Stimulated activated CD4-positive, alpha-beta T cell treated with anti-CD3 and anti-CD28 coated beads, Interleukin-1b, Interleukin-23, amount 100 ng/mL, for 24 hours (primary cell): ENCODE data around the gene VAMP2.

Experiments
- DNase-seq, 4 experiments: peaks; one replicate each; pipeline ENCODE4 v3.0.0-alpha.2; 2020; ENCODE audit warnings: low read depth in 4 of 4, low spot score in 1 of 4

Gene VAMP2

DNA sequence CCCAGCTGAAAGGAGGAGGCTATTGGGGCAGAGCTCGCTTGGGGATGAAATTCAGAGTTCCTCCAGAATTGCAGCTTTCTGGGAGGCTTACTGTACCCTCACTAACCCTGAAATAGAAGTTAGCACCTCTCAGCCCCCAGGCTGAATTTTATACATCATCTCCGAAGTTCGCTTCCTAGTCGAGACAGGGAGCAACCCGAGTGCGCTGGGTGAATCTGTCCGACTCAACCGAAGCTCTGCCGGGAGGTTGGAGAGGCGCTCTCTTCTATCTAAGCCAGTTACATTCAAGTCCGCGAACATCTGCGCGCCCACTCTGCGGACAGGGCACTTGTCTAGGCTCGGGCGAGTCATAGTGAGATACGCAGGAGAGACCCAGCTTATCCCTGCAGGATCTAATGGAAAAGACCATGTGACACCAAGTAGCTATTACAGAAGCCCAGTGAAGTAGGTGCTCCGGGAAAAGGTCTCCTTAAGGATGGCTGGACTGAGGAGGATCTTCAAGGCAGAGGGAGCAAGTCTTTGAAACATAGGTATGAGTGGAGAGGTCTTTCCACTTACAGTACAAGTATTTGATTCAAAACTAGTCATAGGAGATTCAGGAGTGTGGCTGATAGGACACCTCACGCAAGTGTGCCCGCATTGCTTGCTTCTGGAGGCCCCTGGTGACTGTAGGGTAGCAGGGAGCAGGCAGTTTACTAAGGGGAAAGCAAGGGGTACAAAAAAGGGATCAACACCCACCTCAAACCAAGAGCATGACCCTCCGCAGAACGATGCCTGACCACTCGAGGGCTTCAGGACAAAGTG, 38.2 kb downstream of the VAMP2 start:
- DNase-seq = peak in 1 of 4 experiments; percentile 24

DNA sequence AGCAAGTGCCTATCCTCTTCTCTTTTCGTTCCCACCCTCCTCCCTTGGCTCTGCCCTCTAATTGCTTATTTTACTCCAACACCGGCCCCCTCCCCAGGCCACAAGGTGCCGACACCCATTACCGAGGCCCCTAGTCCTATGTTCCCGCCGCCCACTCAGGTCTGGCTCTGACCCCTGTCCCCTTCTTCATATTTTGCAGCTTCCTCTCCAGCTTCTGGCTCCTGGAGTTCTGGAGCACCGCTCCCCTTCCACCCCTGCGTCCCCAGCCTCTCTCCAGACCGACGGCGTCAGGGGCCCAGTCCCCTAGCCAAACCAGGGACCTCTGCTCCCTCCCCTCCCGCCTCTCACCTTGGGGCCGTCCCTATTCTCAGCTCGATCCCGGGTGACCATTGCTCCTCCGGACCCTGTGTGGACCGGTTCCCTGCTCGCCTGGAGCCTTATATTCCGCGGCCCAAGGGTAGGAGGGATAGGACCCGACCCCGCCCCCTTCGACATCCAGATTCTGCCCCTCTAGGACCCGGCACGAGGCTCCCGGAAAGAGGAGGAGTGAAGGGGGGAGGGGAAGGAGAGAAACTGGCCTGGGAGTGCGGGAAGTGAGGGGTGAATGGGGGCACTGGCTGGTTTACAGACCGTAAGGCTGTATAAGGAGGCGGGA, 38.9 kb downstream of the VAMP2 start, which contains the start of gene HES7:
Gene HES7, minus strand, starts transcription at position 412 of the 655 bp plus-strand sequence. Its CDS starts 22 bp downstream, at position 390.
- DNase-seq = no peak

DNA sequence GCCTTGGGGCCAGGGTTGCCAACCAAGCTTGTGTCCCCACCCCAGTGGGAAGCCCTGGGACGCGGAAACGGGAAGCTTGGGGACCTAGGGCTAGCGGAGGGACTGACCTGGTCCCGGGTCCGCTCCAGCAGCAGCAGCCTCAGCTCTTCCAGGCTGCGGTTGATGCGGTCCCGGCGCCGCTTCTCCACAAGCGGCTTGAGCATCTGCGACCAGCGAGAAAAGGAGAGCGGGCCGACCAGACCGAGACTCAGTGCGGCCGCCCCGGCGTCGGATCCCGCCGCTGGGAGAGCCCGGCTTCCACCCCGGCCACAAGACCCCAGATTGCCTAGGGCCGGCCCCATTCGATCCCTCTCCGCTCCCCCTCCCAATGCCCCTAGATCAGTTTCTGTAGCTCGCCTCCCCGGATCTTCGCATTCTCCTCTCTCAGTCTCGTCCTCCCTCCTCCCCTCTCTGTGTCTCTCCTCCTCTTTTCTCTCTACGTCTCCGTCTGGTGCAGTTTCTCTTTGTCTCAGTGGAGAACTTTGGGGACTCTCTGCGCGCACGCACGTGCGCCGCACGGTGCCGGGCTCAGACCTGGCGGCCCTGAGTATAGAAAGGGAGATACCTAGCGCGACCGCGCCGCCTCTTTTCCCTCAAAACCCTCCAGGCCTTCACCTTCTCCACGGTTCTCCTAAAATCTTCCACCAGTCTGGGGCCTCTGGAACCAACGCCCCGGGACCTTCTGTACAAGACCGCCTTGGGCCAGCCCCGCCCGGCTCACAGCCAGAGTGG, 39.6 kb downstream of the VAMP2 start:
- DNase-seq = peak in 2 of 4 experiments; percentile 27 to 30

DNA sequence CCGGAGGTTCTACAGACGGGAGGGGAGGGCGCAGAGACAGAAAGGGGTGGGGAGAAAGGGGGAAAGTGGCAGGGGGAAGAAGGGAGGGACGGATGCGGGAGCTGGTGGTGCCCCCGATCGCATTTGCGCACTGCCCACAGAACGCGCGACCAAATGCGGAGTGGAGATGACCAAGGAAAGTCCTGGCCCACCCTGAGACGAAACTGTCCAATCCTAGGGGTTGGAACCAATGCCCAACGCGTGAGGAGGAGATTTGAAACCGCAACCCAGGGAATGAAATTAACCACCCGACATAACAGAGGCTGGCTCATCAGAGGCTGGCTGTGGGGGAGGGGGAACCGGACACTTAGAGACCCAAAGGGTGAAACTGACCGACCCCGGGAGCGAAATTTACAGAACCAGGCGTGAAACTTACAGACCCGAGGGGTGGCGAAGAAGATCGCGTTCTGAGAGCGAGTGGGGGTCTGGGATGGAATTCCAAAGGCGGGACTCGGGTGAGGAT, 40.3 kb downstream of the VAMP2 start:
- peak in 1 of 4 experiments; percentile 21 for DNase-seq

DNA sequence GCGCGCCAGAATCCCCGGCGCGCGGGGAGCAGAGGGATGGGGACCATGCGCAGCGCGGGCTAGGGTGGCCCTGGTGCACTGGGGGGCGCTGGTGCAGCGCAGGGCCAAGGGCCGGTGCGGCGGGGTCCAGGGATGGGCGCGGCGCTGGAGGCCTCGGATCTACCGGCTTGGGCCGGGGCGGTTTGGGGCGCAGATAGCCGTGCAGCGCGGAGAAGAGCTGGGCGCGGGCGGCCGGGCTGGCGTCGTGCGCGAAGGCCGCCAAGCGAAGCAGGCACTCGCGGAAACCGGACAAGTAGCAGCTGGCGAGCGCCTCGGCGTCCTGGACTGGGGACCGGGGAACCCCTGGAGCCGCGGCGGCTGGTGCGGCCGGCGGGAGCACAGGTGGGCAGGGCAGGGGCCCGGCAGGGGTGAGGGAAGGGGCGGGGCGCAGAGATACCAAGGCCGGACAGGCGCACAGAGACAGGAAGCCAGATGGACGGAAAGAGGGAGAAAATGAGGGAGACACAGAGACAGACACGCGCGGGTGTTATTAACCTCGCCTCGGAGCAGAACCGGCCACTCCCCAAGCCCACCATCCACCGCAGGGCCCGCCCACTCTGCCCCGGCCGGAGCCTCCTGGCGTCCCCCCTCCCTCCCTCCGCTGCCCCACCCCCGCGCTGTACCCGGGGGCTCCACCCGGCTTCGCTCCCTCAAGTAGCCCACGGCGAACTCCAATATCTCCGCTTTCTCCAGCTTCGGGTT, 40.9 kb downstream of the VAMP2 start:
- DNase-seq = peak in 3 of 4 experiments; percentile 15 to 64 (median 22)

DNA sequence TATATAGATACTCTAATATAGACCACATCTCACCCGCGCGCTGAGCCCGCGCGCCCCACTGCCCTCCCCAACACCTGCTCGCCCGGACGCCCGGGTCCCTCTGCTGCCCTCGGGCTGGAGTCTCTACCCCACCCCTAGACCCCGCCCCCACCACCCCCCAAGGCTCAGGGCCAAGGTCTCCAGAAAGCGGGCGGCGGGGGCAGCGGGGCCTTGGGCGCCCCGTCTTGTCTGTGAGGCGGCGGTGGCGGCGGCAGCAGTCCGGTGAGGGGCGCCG, 41.4 kb downstream of the VAMP2 start:
- no peak for DNase-seq

DNA sequence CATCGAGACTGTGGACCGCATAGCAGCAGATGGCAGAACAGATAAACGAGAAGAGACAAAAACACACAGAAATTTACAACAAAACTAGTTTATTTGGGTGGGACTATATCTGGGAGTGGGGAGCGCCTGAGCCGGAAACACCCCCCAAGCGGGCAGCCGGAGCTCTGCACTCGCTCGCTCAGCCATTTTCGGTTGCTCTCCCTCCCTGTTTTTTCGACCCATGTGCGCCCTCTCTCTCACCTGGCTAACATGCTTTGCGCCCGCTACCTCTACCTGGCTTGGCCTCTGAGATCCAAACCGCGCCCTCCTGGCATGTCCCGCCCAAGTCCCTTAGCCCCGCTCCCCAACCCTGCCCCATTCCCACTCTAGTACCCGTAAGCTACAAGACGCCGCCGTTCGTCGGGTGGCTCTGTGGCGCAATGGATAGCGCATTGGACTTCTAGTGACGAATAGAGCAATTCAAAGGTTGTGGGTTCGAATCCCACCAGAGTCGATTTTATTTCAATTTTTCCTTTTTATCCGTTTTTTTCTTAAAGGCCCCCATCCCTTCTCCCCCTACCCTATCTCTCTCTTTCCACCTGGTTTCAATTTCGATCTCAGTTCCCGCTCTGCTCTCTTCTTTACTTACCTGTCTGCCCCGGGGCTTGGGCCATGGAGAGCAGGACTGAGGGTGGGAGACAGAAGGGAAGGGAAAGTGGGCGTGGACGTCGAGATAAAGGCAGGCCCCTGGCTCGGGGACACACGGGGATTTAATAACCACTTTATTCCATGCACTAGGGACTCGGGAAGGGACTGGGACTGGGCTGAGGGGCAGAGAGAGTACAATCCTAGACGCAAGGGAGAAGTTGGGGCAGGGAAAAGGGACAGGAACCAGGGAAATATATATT, 42.0 kb downstream of the VAMP2 start:
- DNase-seq = peak in 3 of 4 experiments; percentile 69 to 83 (median 75)

DNA sequence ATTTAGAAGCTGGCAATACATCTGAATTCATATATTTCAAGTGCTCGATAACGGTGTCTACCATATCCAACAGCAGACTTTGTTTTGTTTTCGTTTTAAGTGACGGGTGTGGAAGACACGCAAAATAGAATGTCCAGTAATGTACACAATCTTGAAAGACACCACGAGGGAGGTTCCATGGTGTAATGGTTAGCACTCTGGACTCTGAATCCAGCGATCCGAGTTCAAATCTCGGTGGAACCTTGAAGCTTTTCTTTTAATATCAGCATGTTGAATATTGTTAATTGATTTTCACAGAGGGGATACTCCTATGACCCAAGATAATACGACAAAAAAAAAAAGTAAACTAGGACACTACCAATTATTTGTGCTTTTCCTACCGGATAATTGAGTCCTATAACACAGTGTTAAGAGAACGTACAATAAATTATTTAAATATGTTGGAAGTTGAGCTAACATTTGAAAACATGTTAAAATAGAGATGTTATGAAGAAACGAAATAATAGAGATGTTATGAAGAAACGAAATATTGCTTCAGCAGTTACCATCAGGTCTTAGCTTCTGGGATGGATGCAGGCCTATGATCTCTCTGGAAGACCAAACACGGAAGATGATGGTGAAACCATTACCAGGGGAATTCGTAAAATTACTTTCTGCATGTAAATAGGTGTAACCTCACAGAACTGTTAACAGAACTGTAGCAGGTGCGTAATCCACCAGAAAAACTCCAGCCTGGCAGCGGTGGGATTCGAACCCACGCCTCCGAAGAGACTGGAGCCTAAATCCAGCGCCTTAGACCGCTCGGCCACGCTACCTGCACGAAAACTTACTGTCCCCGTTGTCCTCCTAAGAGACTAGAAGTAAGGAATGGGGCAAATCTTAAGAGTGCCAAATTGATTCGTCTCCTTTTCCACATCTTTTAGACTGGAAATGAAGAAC, 42.9 kb downstream of the VAMP2 start:
- DNase-seq = peak; percentile 69 to 93 (median 86)

DNA sequence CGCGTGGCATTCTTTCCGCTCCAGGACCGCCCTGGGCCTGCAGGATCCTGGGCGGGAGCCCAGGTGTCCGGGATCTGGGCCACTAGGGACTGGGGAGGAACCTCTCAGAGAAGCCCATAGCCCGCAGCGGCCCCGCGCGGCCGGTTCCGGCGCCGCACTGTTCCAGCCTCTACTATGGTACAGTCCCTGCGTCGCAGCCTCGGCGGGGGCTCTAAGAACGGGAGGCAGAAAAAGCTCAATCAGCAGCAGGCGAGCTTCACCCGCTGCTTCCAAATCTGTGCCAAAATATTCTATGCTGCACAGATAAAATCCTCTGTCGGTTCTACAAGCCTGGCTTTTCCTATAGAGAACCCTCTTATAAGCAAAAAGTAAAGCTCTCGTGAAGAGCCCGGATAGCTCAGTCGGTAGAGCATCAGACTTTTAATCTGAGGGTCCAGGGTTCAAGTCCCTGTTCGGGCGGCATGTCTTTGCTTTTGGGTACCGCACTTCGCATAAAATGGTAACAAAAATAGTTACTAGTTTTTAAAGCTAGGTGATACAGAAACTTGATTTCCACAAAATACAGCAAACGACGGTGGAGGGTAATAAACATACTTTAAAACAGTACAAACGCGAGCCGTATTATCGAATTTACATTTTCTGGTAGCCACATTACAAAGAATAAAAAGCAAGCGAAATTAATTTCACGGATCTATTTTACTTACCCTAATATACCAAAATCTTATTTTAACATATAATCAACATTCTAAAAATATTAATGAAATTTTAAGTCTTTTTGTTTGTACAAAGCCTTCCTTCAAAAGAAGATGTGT, 43.8 kb downstream of the VAMP2 start:
- peak in 3 of 4 experiments; percentile 68 to 82 (median 75) for DNase-seq

DNA sequence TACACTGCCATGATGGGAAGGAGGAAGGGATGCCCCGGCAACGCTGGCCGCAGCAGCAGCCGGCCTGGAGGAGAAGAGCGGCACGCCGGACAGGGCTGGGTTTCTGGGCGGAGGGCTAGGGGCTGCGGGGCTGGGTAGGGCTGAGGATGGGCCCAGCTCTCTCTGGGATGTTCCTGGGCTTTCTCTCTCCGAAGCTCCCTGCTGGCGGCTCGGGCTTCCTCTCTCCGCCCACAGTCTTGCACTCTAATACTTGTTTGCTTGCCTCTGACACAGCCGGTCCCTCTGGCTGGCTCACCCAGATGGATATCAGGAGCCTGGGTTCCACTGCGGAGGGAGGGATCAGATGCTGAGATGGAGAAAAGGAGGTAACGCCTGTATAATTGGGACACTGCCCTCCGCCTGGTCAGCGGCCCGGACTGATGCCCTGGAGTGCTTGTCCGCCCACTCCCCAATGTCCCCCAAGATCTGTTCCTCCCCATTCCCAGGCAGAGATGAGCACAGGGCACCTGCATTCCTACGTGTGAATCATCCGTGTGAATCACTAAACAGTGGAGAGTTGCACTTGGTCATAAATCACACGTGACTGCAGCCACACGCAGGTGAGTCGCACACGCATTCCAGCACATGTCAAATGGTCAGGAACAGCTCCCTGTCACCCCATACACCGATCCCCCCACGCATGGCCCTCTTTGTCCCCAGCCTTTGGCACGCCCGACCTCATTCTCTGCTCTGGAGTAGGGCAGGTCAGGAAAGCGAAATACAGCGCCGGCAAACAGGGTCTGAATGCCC, 44.6 kb downstream of the VAMP2 start, which contains the start of gene ALOXE3:
Gene ALOXE3, minus strand, starts transcription at position 535 of the 789 bp plus-strand sequence. Its CDS starts 524 bp downstream, at position 11.
- DNase-seq = peak in 1 of 4 experiments; percentile 16

DNA sequence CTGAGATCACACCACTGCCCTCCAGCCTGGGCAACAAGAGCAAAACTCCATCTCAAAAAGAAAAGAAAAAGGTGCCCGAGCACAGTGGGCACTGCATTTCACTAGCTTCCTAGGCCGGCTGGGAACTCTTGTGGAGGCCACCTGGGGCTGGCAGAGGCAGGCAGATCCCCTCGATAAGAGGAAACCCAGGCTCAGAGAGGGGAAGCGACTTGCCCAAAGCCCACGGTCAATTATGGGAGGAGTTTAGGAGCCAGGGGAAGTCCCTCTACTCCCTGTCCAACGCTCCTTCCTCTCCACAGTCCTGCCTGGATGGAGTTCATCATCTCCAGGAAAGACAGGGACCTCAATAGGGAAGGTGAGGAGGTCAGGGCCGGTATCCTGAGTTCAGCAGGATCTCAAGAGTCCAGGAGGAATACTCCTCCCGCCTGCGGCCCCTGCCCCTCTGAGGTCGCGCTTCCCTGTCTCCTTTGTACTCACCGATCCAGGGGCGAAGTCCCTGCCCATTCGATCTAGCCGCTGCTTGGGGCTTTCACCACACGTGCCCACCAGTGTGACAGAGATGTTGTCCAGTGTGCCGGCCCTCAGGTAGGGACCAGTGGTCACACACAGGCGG, 45.3 kb downstream of the VAMP2 start:
- no peak for DNase-seq

DNA sequence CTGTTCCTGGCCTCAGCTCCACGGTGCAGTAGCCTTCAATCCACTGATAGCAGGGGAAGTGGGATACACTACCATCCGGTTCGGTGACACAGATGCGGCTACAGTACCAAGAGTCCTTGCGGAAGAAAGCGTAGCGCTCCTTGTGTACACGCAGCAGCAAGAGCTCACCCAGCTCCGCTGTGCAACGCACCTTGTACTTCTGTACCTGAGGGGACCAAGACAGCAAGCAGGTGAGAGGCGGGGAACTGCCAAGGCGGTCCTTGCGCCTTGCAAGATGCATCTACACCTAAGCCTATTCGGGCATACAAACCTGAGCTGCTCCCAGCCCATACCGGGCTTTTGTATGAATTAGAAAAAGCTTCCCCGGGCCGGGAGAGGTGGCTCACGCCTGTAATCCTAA, 46.0 kb downstream of the VAMP2 start:
- DNase-seq = no peak

DNA sequence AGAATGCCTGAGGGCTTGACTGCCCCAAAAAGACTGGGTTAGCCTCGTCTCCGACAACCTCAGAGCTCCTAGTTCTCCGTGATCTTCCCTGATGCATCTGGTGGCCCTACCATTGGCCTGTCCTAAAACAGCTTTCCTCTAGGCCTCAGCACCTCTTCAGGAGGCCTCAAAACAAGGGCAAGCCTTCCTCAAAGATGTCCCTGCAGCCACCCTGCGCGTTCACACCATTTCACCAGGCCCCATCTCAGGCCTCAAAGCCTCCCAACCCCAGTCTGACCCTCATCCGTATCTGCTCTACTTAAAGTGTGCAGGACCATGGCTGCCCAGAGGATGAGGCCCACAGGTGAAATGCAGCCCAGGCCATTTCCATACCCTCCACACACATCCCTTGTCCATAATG, 51.8 kb downstream of the VAMP2 start:
- DNase-seq = no peak

DNA sequence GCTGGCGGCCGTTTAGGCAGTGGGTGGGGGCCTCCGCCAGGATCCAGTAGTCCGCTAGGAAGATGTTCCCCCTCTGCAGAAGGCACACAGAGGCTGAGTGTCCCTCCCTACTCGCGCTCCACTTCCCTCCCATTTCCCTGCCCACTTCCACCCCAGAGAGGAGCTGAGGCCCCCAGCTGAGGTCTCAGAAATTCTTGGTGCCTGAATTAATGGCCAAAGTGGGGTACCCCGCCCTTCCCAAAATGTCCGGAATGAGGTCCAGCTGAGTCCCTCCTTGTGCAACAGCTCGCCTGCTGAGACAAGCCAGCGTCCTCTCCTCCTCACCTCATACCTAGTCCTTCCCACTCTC, 52.3 kb downstream of the VAMP2 start:
- DNase-seq = no peak

DNA sequence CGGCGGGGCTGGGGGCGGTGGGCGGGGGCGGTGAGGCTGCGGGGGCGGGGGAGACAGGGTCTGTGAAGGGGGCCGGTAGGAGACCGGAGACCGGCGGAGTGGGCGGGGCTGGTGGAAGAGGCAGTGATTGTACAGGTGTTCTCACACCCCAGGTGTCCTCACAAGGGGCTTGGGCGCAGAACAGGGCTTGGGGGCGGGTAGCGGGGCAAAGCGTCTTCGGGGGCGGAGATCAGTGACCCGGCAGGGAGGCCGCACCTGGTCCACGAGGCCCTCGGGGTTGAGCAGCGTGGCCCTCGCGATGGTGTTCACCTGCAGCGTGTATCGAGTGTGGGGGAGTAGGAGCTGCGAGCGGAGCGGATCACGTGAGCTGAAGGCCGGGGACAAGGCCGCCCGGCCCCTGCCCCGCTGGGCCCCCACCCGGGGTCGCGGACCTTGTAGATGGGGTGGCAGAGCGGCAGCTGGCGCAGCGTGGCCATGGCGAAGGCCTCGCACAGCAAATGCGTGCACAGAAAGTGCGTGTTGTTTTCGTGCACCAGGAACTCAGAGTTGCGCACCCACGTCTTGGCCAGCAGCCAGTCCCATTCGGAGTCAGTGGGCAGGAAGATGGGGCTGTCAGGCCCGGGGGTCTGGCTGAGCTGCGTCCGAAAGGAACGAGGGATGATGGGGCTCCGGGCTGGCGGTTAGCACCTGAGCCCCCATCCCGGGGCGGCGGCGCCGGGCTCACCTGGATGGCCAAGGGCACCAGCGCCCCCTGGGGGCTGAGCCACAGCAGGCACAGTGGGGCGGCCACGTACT, 52.9 kb downstream of the VAMP2 start:
- DNase-seq = peak in 3 of 4 experiments; percentile 59 to 74 (median 61)
